Mesendoderm (in vitro differentiated cells): ENCODE measurements around the gene KCNC1.

ENCODE experiments used
- DNase-seq: peaks from one replicate; pipeline ENCODE4 v3.0.0; 2013
- H2AK5ac ChIP-seq: 2 replicates; pipeline ENCODE4 v1.6.1; 2013; ENCODE audit warnings: low read length, inconsistent platforms
- H2BK120ac ChIP-seq: 2 replicates; pipeline ENCODE4 v1.6.1; 2013; ENCODE audit warnings: low read depth, mild to moderate bottlenecking, low read length, moderate library complexity, mixed read lengths
- H2BK15ac ChIP-seq: replicated peaks from 2 replicates; pipeline ENCODE4 v1.6.1; 2013; ENCODE audit warnings: low read depth, mild to moderate bottlenecking, moderate library complexity
- H2BK5ac ChIP-seq: 2 replicates; pipeline ENCODE4 v1.6.1; 2013; ENCODE audit warnings: low read length, inconsistent platforms
- H3K18ac ChIP-seq: 2 replicates; pipeline ENCODE4 v1.6.1; 2013; ENCODE audit warnings: mild to moderate bottlenecking, low read length, mixed read lengths
- H3K23ac ChIP-seq: one replicate; pipeline ENCODE4 v1.6.1; 2013; ENCODE audit warnings: low read length
- H3K27ac ChIP-seq: 2 replicates; pipeline ENCODE4 v1.5.1; 2013; ENCODE audit warnings: low read depth, mild to moderate bottlenecking, inconsistent platforms, low read length, moderate library complexity
- H3K27me3 ChIP-seq: 2 replicates; pipeline ENCODE4 v1.6.1; 2013; ENCODE audit warnings: low read length, control low read depth, mild to moderate bottlenecking, inconsistent platforms; ENCODE audit not compliant: insufficient read depth, poor library complexity
- H3K36me3 ChIP-seq: 2 replicates; pipeline ENCODE4 v1.6.1; 2013; ENCODE audit warnings: low read length, inconsistent platforms; ENCODE audit not compliant: control insufficient read depth, insufficient read depth
- H3K4ac ChIP-seq: one replicate; pipeline ENCODE4 v1.6.1; 2013; ENCODE audit warnings: low read depth, mild to moderate bottlenecking, low read length, moderate library complexity
- H3K4me1 ChIP-seq: 2 replicates; pipeline ENCODE4 v1.6.1; 2013; ENCODE audit warnings: low read depth, low read length, inconsistent platforms; ENCODE audit not compliant: control insufficient read depth
- H3K4me2 ChIP-seq: 2 replicates; pipeline ENCODE4 v1.6.1; 2013; ENCODE audit warnings: low read length
- H3K4me3 ChIP-seq: 2 replicates; pipeline ENCODE4 v1.5.1; 2013; ENCODE audit warnings: mild to moderate bottlenecking, low read length
- H3K56ac ChIP-seq: one replicate; pipeline ENCODE4 v1.6.1; 2013; ENCODE audit warnings: low read length
- H3K79me1 ChIP-seq: 2 replicates; pipeline ENCODE4 v1.6.1; 2013; ENCODE audit warnings: low read length, inconsistent platforms
- H3K79me2 ChIP-seq: 2 replicates; pipeline ENCODE4 v1.6.1; 2013; ENCODE audit warnings: mild to moderate bottlenecking, low read length; ENCODE audit not compliant: control insufficient read depth, insufficient read depth
- H3K9ac ChIP-seq: 2 replicates; pipeline ENCODE4 v1.6.1; 2013; ENCODE audit warnings: low read length, inconsistent platforms
- H4K5ac ChIP-seq: one replicate; pipeline ENCODE4 v1.6.1; 2013; ENCODE audit warnings: low read length
- H4K8ac ChIP-seq: one replicate; pipeline ENCODE4 v1.6.1; 2013; ENCODE audit warnings: low read depth, mild to moderate bottlenecking, control low read depth, low read length, moderate library complexity
- WGBS: extraction: QIAGEN DNeasy Blood & Tissue Kit; methylation state at CpG from one replicate; pipeline ENCODE4 v1.1.7; 2013; ENCODE audit warnings: low lambda C conversion rate, missing lambda C conversion rate; ENCODE audit not compliant: insufficient coverage; ENCODE audit errors: extremely low coverage; 5-methylcytosine and 5-hydroxymethylcytosine counted together

Gene KCNC1

GRCh38 chr11:17736930-17737817, 2.6 kb downstream of the KCNC1 start:
- Histone ChIP-seq H3K23ac (no peak overlapping the region), H3K79me2 (no peaks in the 10 kb centered on the region), H2BK120ac (no peak overlapping the region), H2BK5ac (no peak overlapping the region), H3K27ac (no peak overlapping the region), H3K4ac (no peak overlapping the region), H3K4me3 (no peak overlapping the region), H3K18ac (no peak overlapping the region), H3K36me3 (no peaks in the 10 kb centered on the region), H2AK5ac (no peak overlapping the region), H3K56ac (no peak overlapping the region), H3K79me1 (no peaks in the 10 kb centered on the region), H4K5ac (no peak overlapping the region), H3K4me2 (no peak overlapping the region), H4K8ac (no peak overlapping the region), H3K27me3 (peaks cover 22% of the 10 kb centered on the region), H2BK15ac (no peak overlapping the region), H3K4me1 (no peaks in the 10 kb centered on the region), H3K9ac (no peak overlapping the region)
- no CpG with 5 or more reads among the region's 15 CpGs for WGBS
- DNase-seq = no peak

- Histone ChIP-seq H3K4me3 (no peak overlapping the region), H3K79me2 (no peaks in the 10 kb centered on the region), H3K27ac (no peak overlapping the region), H2BK120ac (no peak overlapping the region), H3K9ac (no peak overlapping the region), H2AK5ac (no peak overlapping the region), H2BK15ac (no peak overlapping the region), H2BK5ac (no peak overlapping the region), H3K27me3 (peaks cover 22% of the 10 kb centered on the region), H3K4ac (no peak overlapping the region), H4K8ac (no peak overlapping the region), H3K36me3 (no peaks in the 10 kb centered on the region), H4K5ac (no peak overlapping the region), H3K18ac (no peak overlapping the region), H3K23ac (no peak overlapping the region), H3K56ac (no peak overlapping the region), H3K79me1 (no peaks in the 10 kb centered on the region), H3K4me1 (no peaks in the 10 kb centered on the region), H3K4me2 (no peak overlapping the region)
- no peak for DNase-seq
- no CpG with 5 or more reads among the region's 10 CpGs for WGBS
Measured at GRCh38 chr11:17738151-17738973, 3.8 kb downstream of the KCNC1 start.

GRCh38 chr11:17739945-17740338, 5.4 kb downstream of the KCNC1 start:
- Histone ChIP-seq H3K4ac (no peak overlapping the region), H2BK120ac (no peak overlapping the region), H3K27ac (no peak overlapping the region), H3K79me1 (no peaks in the 10 kb centered on the region), H2BK15ac (no peak overlapping the region), H4K8ac (no peak overlapping the region), H2BK5ac (no peak overlapping the region), H3K4me2 (no peak overlapping the region), H2AK5ac (no peak overlapping the region), H3K9ac (no peak overlapping the region), H3K79me2 (no peaks in the 10 kb centered on the region), H3K56ac (no peak overlapping the region), H3K36me3 (no peaks in the 10 kb centered on the region), H3K18ac (no peak overlapping the region), H3K4me3 (no peak overlapping the region), H3K4me1 (no peaks in the 10 kb centered on the region), H4K5ac (no peak overlapping the region), H3K23ac (no peak overlapping the region), H3K27me3 (peaks cover 19% of the 10 kb centered on the region)
- DNase-seq = no peak
- WGBS = no CpG with 5 or more reads among the region's 6 CpGs

DNA sequence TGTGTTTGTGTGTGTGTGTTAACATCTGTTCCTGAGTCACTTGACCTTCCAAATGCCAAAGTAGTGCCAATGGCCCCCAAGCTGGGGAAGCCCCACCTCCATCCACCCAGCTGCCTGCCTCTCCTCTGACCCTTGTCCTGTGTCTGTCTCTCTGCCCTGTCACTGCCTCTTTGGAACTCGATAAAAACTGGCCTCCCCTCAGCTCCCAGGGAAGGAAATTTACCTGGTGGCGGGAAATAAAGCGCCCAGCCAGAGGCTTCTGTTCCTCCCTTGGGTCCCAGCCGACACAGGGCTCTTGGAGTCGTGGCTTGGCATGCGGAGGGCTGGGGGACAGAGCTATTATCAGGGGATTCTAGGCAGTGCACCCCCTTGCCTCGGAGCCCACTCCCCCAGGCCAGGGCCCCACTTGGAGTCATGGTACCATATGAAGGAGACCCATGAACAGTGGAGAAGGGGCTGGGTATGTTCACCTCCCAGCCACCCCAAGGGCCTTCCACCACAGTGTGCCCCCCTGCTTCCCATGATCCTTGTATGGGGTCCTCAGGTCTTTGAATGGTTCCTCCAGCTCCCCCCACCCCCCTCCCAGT, 6.2 kb downstream of the KCNC1 start:
- Histone ChIP-seq H3K27ac (no peak overlapping the region), H2AK5ac (no peak overlapping the region), H3K36me3 (no peaks in the 10 kb centered on the region), H3K23ac (no peak overlapping the region), H4K5ac (no peak overlapping the region), H3K79me2 (no peaks in the 10 kb centered on the region), H2BK5ac (no peak overlapping the region), H2BK120ac (no peak overlapping the region), H3K4me3 (no peak overlapping the region), H4K8ac (no peak overlapping the region), H3K4me1 (no peaks in the 10 kb centered on the region), H3K9ac (no peak overlapping the region), H3K27me3 (peaks cover 18% of the 10 kb centered on the region), H3K4ac (no peak overlapping the region), H2BK15ac (no peak overlapping the region), H3K56ac (no peak overlapping the region), H3K79me1 (no peaks in the 10 kb centered on the region), H3K18ac (no peak overlapping the region), H3K4me2 (no peak overlapping the region)
- no peak for DNase-seq
- no CpG with 5 or more reads among the region's 7 CpGs for WGBS

GRCh38 chr11:17741487-17741886, 6.9 kb downstream of the KCNC1 start:
- H4K8ac ChIP-seq = no peak overlapping the region
- H3K9ac ChIP-seq = no peak overlapping the region
- H3K4me3 ChIP-seq = no peak overlapping the region
- no CpG with 5 or more reads among the region's 10 CpGs for WGBS
- H3K56ac ChIP-seq = no peak overlapping the region
- H3K27ac ChIP-seq = no peak overlapping the region
- H2BK120ac ChIP-seq = no peak overlapping the region
- H3K4me2 ChIP-seq = no peak overlapping the region
- H3K23ac ChIP-seq = no peak overlapping the region
- no peak overlapping the region for H2BK15ac ChIP-seq
- H3K36me3 ChIP-seq = no peaks in the 10 kb centered on the region
- H2AK5ac ChIP-seq = no peak overlapping the region
- no peak overlapping the region for H4K5ac ChIP-seq
- no peak overlapping the region for H3K4ac ChIP-seq
- H2BK5ac ChIP-seq = no peak overlapping the region
- no peak overlapping the region for H3K18ac ChIP-seq
- no peaks in the 10 kb centered on the region for H3K79me2 ChIP-seq
- no peak for DNase-seq
- no peaks in the 10 kb centered on the region for H3K4me1 ChIP-seq
- no peaks in the 10 kb centered on the region for H3K79me1 ChIP-seq
- peaks cover 11% of the 10 kb centered on the region for H3K27me3 ChIP-seq
